H1 (cell line): Measurements from ENCODE around the gene NFATC1. TPM values are rescaled to one million over a fixed set of nuclear protein-coding genes. Genes with fewer than 3 reads are reported as not detected.

Source experiments
- CTCF ChIA-PET: fragments of 300-600 bp; sonication (Branson Sonifier 250); formaldehyde crosslinking; loops from one replicate; lab custom pipeline; 2021; ENCODE audit not compliant: partially characterized antibody; lab: Charles Lee
- POLR2A ChIA-PET: fragments of 300-600 bp; sonication (Branson Sonifier 250); formaldehyde crosslinking; loops from one replicate; lab custom pipeline; 2021; ENCODE audit warnings: inconsistent platforms; ENCODE audit not compliant: partially characterized antibody; lab: Charles Lee
- DNase-seq, 2 experiments: peaks; one replicate each; pipeline versions ENCODE4 v3.0.0 to v3.0.0-alpha.2; 2010 to 2022; ENCODE audit warnings: low spot score in 2 of 2, low read depth in 1 of 2, mixed read lengths in 1 of 2
- FAIRE-seq: peaks from 2 replicates; lab custom pipeline; 2011; peaks lifted over from hg19 to GRCh38; lab: Jason Lieb, UNC
- H2AFZ ChIP-seq: 2 replicates; pipeline ENCODE4 v1.8.1; 2012; ENCODE audit warnings: low read length, inconsistent platforms
- H2AK5ac ChIP-seq: 2 replicates; pipeline ENCODE4 v1.6.1; 2013; ENCODE audit warnings: low read depth, low read length
- H2BK120ac ChIP-seq: replicated peaks from 2 replicates; pipeline ENCODE3; 2013; ENCODE audit warnings: low read depth, low read length, inconsistent platforms
- H2BK12ac ChIP-seq: 2 replicates; pipeline ENCODE4 v1.6.1; 2013; ENCODE audit warnings: low read depth, low read length
- H2BK15ac ChIP-seq: 2 replicates; pipeline ENCODE4 v1.6.1; 2013; ENCODE audit warnings: low read length
- H2BK20ac ChIP-seq: 2 replicates; pipeline ENCODE4 v1.6.1; 2013; ENCODE audit warnings: low read length
- H2BK5ac ChIP-seq: 2 replicates; pipeline ENCODE4 v1.6.1; 2013; ENCODE audit warnings: low read depth, low read length
- H3K14ac ChIP-seq: 2 replicates; pipeline ENCODE4 v1.6.1; 2013; ENCODE audit warnings: inconsistent platforms; ENCODE audit not compliant: insufficient read length
- H3K18ac ChIP-seq: 2 replicates; pipeline ENCODE4 v1.6.1; 2013; ENCODE audit warnings: low read length; ENCODE audit errors: extremely low read depth
- H3K23ac ChIP-seq: 2 replicates; pipeline ENCODE4 v1.6.1; 2013; ENCODE audit warnings: inconsistent platforms; ENCODE audit not compliant: insufficient read length
- H3K23me2 ChIP-seq: 2 replicates; pipeline ENCODE4 v1.6.1; 2013; ENCODE audit warnings: low read depth, low read length
- H3K27ac ChIP-seq: 2 replicates; pipeline ENCODE4 v1.6.1; 2011; ENCODE audit warnings: low read depth, low read length, inconsistent platforms
- H3K27me3 ChIP-seq, 4 experiments: replicated peaks in 1 of 4; 1 replicate in 1 of 4; 2 replicates in 3 of 4; pipeline versions ENCODE4 v1.6.1 to v1.8.1; 2011 to 2013; ENCODE audit warnings: low read length in 3 of 4, mild to moderate bottlenecking in 3 of 4, inconsistent platforms in 2 of 4, mixed read lengths in 2 of 4, moderate library complexity in 1 of 4; ENCODE audit not compliant: control insufficient read depth in 3 of 4, insufficient read depth in 3 of 4; ENCODE audit errors: extremely low read depth in 1 of 4
- H3K36me3 ChIP-seq, 4 experiments: 2 replicates each; pipeline versions ENCODE4 v1.6.1 to v1.8.1; 2011 to 2013; ENCODE audit warnings: mild to moderate bottlenecking in 4 of 4, low read length in 3 of 4, moderate library complexity in 2 of 4, control low read depth in 1 of 4, inconsistent platforms in 1 of 4; ENCODE audit not compliant: insufficient read depth in 4 of 4, control insufficient read depth in 2 of 4
- H3K4ac ChIP-seq: replicated peaks from 2 replicates; pipeline ENCODE3; 2013; ENCODE audit warnings: low read length, low read depth, mixed read lengths, inconsistent platforms; ENCODE audit not compliant: insufficient read length
- H3K4me1 ChIP-seq, 4 experiments: replicated peaks in 1 of 4; 1 replicate in 1 of 4; 2 replicates in 3 of 4; pipeline versions ENCODE4 v1.6.1 to v1.8.1; 2011 to 2013; ENCODE audit warnings: low read length in 3 of 4, inconsistent platforms in 2 of 4, mixed read lengths in 1 of 4; ENCODE audit not compliant: insufficient read depth in 4 of 4, control insufficient read depth in 3 of 4
- H3K4me2 ChIP-seq, 2 experiments: 2 replicates each; pipeline versions ENCODE4 v1.6.1 to v1.8.1; 2011 to 2013; ENCODE audit warnings: low read depth in 2 of 2, low read length in 2 of 2, control low read depth in 1 of 2, inconsistent platforms in 1 of 2, mild to moderate bottlenecking in 1 of 2; ENCODE audit not compliant: insufficient read depth in 1 of 2
- H3K4me3 ChIP-seq, 4 experiments: fragments of 200-600, 300-600 bp in 1 of 4; sonication (generic), shearing (Covaris generic), sonication (Bioruptor Twin) in 1 of 4; 2 replicates each; pipeline versions ENCODE4 v1.5.1 to v1.8.1; 2011 to 2016; ENCODE audit warnings: low read length in 4 of 4, low read depth in 3 of 4, control low read depth in 2 of 4, inconsistent platforms in 2 of 4, mild to moderate bottlenecking in 2 of 4, mixed read lengths in 1 of 4, moderate library complexity in 1 of 4; ENCODE audit not compliant: insufficient read depth in 2 of 4; ENCODE audit errors: extremely low read depth in 1 of 4
- H3K56ac ChIP-seq: replicated peaks from 2 replicates; pipeline ENCODE3; 2013; ENCODE audit warnings: low read depth, mild to moderate bottlenecking, mixed read lengths, low read length, inconsistent platforms; ENCODE audit not compliant: insufficient read length
- H3K79me1 ChIP-seq: 2 replicates; pipeline ENCODE4 v1.6.1; 2013; ENCODE audit warnings: low read depth, low read length, control low read depth
- H3K79me2 ChIP-seq, 2 experiments: 2 replicates each; pipeline versions ENCODE4 v1.6.1 to v1.8.1; 2012 to 2013; ENCODE audit warnings: low read length in 2 of 2, mild to moderate bottlenecking in 2 of 2, inconsistent platforms in 1 of 2; ENCODE audit not compliant: insufficient read depth in 2 of 2, control insufficient read depth in 1 of 2
- H3K9ac ChIP-seq, 4 experiments: replicated peaks in 1 of 4; 1 replicate in 1 of 4; 2 replicates in 3 of 4; pipeline versions ENCODE4 v1.6.1 to v1.8.1; 2011 to 2013; ENCODE audit warnings: low read depth in 3 of 4, low read length in 3 of 4, control low read depth in 2 of 4, mild to moderate bottlenecking in 2 of 4, moderate library complexity in 2 of 4, inconsistent platforms in 1 of 4; ENCODE audit errors: extremely low read depth in 1 of 4
- H3K9me3 ChIP-seq, 2 experiments: 2 replicates each; pipeline versions ENCODE4 v1.6.1 to v1.8.1; 2012 to 2013; ENCODE audit warnings: mild to moderate bottlenecking in 2 of 2, moderate library complexity in 2 of 2, control low read depth in 1 of 2, inconsistent platforms in 1 of 2, low read depth in 1 of 2, low read length in 1 of 2, mixed read lengths in 1 of 2; ENCODE audit not compliant: insufficient read depth in 2 of 2
- H4K20me1 ChIP-seq, 2 experiments: replicated peaks in 1 of 2; 2 replicates each; pipeline versions ENCODE3 to v1.8.1; 2011 to 2013; ENCODE audit warnings: inconsistent platforms in 2 of 2, low read length in 2 of 2, mild to moderate bottlenecking in 1 of 2; ENCODE audit not compliant: insufficient read depth in 2 of 2, control insufficient read depth in 1 of 2
- H4K5ac ChIP-seq: 2 replicates; pipeline ENCODE4 v1.6.1; 2013; ENCODE audit warnings: low read length, low read depth, mixed read lengths, inconsistent platforms; ENCODE audit not compliant: insufficient read length
- H4K8ac ChIP-seq: 2 replicates; pipeline ENCODE4 v1.8.0; 2013; ENCODE audit warnings: mild to moderate bottlenecking, moderate library complexity, low read length, inconsistent platforms; ENCODE audit not compliant: insufficient read depth; ENCODE audit errors: extremely low read depth
- H4K91ac ChIP-seq: replicated peaks from 2 replicates; pipeline ENCODE3; 2013; ENCODE audit warnings: low read length, mixed read lengths, inconsistent platforms; ENCODE audit not compliant: insufficient read length
- CHD2 ChIP-seq: IDR thresholded peaks from 2 replicates; pipeline ENCODE4 v1.6.1; 2012; ENCODE audit warnings: low read length, improper control_type of control experiment
- EP300 ChIP-seq, 2 experiments: IDR thresholded peaks; 1 replicate in 1 of 2; 2 replicates in 1 of 2; pipeline ENCODE4 v1.6.1; 2011 to 2012; ENCODE audit warnings: low read depth in 2 of 2, low read length in 2 of 2, mild to moderate bottlenecking in 2 of 2, borderline replicate concordance in 1 of 2, inconsistent platforms in 1 of 2, moderate library complexity in 1 of 2
- HDAC2 ChIP-seq, 2 experiments: fragments of 300-600 bp in 1 of 2; sonication (generic) in 1 of 2; IDR thresholded peaks; 2 replicates each; pipeline ENCODE4 v1.6.1; 2011 to 2012; ENCODE audit warnings: low read depth in 2 of 2, low read length in 2 of 2, mild to moderate bottlenecking in 2 of 2, moderate library complexity in 2 of 2, borderline replicate concordance in 1 of 2, inconsistent platforms in 1 of 2
- PHF8 ChIP-seq: fragments of 200-600 bp; sonication (generic); conservative IDR thresholded peaks from 2 replicates; pipeline ENCODE4 v1.7.1; 2012; ENCODE audit warnings: low read depth, mild to moderate bottlenecking, inconsistent platforms, low read length, moderate library complexity
- POLR2AphosphoS5 ChIP-seq: IDR thresholded peaks from 2 replicates; pipeline ENCODE4 v1.6.1; 2011; ENCODE audit warnings: low read depth, low read length
- RBBP5 ChIP-seq: IDR thresholded peaks from 2 replicates; pipeline ENCODE4 v1.7.1; 2012; ENCODE audit warnings: low read depth, mild to moderate bottlenecking, inconsistent platforms, low read length, moderate library complexity, borderline replicate concordance
- RFX5 ChIP-seq: IDR thresholded peaks from 2 replicates; pipeline ENCODE4 v1.6.1; 2011; ENCODE audit warnings: low read depth, low read length, improper control_type of control experiment, borderline replicate concordance
- WGBS, 2 experiments: shearing (Covaris generic) in 1 of 2; methylation state at CpG; one replicate each; pipeline versions ENCODE4 v1.1.6 to v1.1.7; 2013 to 2015; ENCODE audit warnings: low lambda C conversion rate in 2 of 2, mixed read lengths in 2 of 2, inconsistent platforms in 1 of 2, low coverage in 1 of 2, missing lambda C conversion rate in 1 of 2; ENCODE audit not compliant: insufficient replicate concordance in 2 of 2, insufficient coverage in 1 of 2, insufficient read length in 1 of 2; ENCODE audit errors: extremely low coverage in 1 of 2, missing lambda C conversion rate in 1 of 2; 5-methylcytosine and 5-hydroxymethylcytosine counted together
- polyA plus RNA-seq, 7 experiments: library from polyadenylated mRNA; depleted of rRNA in 3 of 7; stranded (reverse) in 5 of 7; unstranded in 2 of 7; fragments of >200 nt in 5 of 7; fragments of 200-250 nt in 2 of 7; gene quantifications; 1 replicate in 5 of 7; 2 replicates in 1 of 7; 4 replicates in 1 of 7; pipeline versions ENCODE4 v1.2.1 to v1.2.3, GENCODE V29; 2011 to 2013; ENCODE audit warnings: missing spikeins in 2 of 7, mixed read lengths in 2 of 7
- total RNA-seq: library from RNA; stranded (reverse); fragmentation: NEBNext Ultra II Directional; extraction: Animal tissue kit (Norgen Biotek cat#: 25700); gene quantifications from 2 replicates; pipeline ENCODE4 v1.2.1, GENCODE V29; 2021

Gene NFATC1
- total and polyA plus RNA-seq, 2 of the 8 experiments (the other 6 are each of a cell fraction or from before 2014, with no cell fraction given): 2.0 to 6.6 TPM

GRCh38 chr18:79524181-79525078, 128.7 kb downstream of the NFATC1 start:
- Histone ChIP-seq H3K27me3 (no peaks in the 10 kb centered on the region; a peak in 2 of 7 replicates), H3K9ac (no peak overlapping the region), H3K4me3 (no peak overlapping the region), H2AFZ (no peak overlapping the region), H3K4me1 (peaks cover 0 to 12% (median 5%) of the 10 kb centered on the region in 4 experiments; a peak in 5 of 7 replicates), H3K18ac (no peak overlapping the region), H2BK15ac (no peak overlapping the region), H3K79me1 (no peaks in the 10 kb centered on the region; the same call in 1 of the 2 replicates), H4K20me1 (no peaks in the 10 kb centered on the region), H3K56ac (no peak overlapping the region), H4K8ac (peak overlapping the region; percentile 11; the same call in 1 of the 2 replicates), H3K23ac (no peak overlapping the region), H2BK20ac (no peak overlapping the region), H3K27ac (no peak overlapping the region), H4K5ac (no peak overlapping the region), H3K4me2 (no peak overlapping the region), H3K9me3 (no peaks in the 10 kb centered on the region), H2AK5ac (no peak overlapping the region), H2BK12ac (no peak overlapping the region), H3K14ac (no peak overlapping the region), H3K23me2 (no peaks in the 10 kb centered on the region), H3K4ac (no peak overlapping the region), H3K79me2 (no peaks in the 10 kb centered on the region), H2BK5ac (0 out of 2 replicates have a peak overlapping the region, but pooled peaks have one; percentile 44), H3K36me3 (no peaks in the 10 kb centered on the region), H2BK120ac (no peak overlapping the region), H4K91ac (peak overlapping the region; percentile 65)
- no peak for TF ChIP-seq PHF8
- no peak for TF ChIP-seq CHD2
- TF ChIP-seq RBBP5: no peak
- no peak for TF ChIP-seq POLR2AphosphoS5
- no peak for TF ChIP-seq HDAC2 (IDR thresholded peaks at IDR 0.05; ENCODE audit: borderline replicate concordance in 1 of 2, low read depth in 2 of 2, low read length in 2 of 2)
- no peak for TF ChIP-seq RFX5
- TF ChIP-seq EP300 (IDR thresholded peaks at IDR 0.05; ENCODE audit: borderline replicate concordance in 1 of 2, low read depth in 2 of 2, low read length in 2 of 2): no peak
- DNase-seq (peak in 1 of 2 experiments; percentile 47), FAIRE-seq (no peak)
- WGBS, 2 experiments: 83% methylated on average over 33 of the region's 63 CpGs; no CpG with 5 or more reads in 1 of the 2 experiments
- ChIA-PET CTCF (interaction anchor here (0.9 to 2.1 kb wide), 4 partner anchors 10 to 144 kb away, joined by 3 to 5 read pairs (median 4); no protein-coding TSS in a partner anchor), POLR2A (no interaction called here)
